Measurements from ENCODE around the gene FIGNL1.

DNA sequence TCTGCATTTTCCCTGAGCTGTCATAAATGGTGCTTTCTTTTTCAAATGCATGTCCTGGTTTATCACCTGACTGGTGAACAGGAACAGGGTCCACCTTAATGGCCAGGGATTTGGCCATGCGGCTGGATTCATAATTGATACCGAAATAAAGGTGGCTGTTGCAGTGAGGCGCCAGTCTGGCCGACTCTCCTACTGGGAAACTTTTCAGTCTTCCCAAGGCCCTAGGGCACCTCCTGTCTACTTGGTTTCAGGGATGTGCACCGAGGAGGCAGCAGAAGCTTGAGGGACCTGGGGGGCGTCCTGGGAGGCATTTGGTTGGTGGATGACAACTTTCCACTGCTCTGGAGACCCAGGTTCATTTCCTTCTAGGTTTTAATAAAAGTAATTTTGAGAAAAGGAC is 46.4 kb upstream of the FIGNL1 start:
- TF ChIP-seq, protein P1, sequence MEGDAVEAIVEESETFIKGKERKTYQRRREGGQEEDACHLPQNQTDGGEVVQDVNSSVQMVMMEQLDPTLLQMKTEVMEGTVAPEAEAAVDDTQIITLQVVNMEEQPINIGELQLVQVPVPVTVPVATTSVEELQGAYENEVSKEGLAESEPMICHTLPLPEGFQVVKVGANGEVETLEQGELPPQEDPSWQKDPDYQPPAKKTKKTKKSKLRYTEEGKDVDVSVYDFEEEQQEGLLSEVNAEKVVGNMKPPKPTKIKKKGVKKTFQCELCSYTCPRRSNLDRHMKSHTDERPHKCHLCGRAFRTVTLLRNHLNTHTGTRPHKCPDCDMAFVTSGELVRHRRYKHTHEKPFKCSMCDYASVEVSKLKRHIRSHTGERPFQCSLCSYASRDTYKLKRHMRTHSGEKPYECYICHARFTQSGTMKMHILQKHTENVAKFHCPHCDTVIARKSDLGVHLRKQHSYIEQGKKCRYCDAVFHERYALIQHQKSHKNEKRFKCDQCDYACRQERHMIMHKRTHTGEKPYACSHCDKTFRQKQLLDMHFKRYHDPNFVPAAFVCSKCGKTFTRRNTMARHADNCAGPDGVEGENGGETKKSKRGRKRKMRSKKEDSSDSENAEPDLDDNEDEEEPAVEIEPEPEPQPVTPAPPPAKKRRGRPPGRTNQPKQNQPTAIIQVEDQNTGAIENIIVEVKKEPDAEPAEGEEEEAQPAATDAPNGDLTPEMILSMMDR (IDR thresholded peaks at IDR 0.05) = no peak
- TF ChIP-seq, protein P2, sequence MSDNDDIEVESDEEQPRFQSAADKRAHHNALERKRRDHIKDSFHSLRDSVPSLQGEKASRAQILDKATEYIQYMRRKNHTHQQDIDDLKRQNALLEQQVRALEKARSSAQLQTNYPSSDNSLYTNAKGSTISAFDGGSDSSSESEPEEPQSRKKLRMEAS (CRISPR knock-in tag; IDR thresholded peaks at IDR 0.05) = no peak
- TF ChIP-seq TEAD4 (CRISPR knock-in tag; IDR thresholded peaks at IDR 0.05) = no peak
- TF ChIP-seq, protein P3, sequence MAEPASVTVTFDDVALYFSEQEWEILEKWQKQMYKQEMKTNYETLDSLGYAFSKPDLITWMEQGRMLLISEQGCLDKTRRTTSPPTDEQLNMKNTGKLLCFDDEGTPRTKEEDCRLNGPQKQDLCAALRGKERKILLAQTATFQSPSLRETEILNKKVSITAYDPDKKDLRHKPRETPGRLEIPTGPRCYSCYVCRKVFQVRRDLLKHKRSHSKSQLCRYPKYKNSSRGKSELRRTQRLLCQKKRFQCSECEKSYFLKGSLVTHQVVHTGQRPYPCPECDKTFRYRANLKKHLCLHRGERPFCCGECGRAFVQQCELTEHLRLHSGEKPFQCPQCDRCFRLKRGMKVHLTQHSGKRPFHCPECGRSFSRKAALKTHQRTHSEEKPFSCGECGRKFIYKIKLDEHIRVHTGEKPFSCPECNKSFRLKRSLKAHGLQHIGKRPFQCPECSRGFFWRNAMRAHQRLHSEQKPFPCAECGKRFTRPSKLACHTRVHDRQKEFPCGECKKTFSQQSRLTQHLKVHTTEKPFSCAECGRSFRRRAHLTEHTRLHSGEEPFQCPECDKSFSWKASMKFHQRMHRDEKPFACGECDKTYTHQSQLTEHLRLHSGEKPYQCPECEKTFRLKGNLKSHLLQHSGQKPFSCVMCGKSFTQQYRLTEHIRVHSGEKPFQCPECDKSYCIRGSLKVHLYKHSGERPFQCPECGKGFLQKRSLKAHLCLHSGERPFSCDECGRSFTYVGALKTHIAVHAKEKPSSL (CRISPR knock-in tag; conservative IDR thresholded peaks at IDR 0.05) = no peak
- no peak for TF ChIP-seq ZNF263 (CRISPR knock-in tag; IDR thresholded peaks at IDR 0.05; ENCODE audit: low read depth)
- no peak for TF ChIP-seq ESRRA (CRISPR knock-in tag; IDR thresholded peaks at IDR 0.05; ENCODE audit: borderline replicate concordance)
- TF ChIP-seq, protein P4, sequence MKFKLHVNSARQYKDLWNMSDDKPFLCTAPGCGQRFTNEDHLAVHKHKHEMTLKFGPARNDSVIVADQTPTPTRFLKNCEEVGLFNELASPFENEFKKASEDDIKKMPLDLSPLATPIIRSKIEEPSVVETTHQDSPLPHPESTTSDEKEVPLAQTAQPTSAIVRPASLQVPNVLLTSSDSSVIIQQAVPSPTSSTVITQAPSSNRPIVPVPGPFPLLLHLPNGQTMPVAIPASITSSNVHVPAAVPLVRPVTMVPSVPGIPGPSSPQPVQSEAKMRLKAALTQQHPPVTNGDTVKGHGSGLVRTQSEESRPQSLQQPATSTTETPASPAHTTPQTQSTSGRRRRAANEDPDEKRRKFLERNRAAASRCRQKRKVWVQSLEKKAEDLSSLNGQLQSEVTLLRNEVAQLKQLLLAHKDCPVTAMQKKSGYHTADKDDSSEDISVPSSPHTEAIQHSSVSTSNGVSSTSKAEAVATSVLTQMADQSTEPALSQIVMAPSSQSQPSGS (CRISPR knock-in tag; IDR thresholded peaks at IDR 0.05; ENCODE audit: borderline replicate concordance, low read depth) = no peak
- TF ChIP-seq, protein P5, sequence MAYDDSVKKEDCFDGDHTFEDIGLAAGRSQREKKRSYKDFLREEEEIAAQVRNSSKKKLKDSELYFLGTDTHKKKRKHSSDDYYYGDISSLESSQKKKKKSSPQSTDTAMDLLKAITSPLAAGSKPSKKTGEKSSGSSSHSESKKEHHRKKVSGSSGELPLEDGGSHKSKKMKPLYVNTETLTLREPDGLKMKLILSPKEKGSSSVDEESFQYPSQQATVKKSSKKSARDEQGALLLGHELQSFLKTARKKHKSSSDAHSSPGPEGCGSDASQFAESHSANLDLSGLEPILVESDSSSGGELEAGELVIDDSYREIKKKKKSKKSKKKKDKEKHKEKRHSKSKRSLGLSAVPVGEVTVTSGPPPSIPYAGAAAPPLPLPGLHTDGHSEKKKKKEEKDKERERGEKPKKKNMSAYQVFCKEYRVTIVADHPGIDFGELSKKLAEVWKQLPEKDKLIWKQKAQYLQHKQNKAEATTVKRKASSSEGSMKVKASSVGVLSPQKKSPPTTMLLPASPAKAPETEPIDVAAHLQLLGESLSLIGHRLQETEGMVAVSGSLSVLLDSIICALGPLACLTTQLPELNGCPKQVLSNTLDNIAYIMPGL (CRISPR knock-in tag; IDR thresholded peaks at IDR 0.05) = no peak
- TF ChIP-seq, protein P6, sequence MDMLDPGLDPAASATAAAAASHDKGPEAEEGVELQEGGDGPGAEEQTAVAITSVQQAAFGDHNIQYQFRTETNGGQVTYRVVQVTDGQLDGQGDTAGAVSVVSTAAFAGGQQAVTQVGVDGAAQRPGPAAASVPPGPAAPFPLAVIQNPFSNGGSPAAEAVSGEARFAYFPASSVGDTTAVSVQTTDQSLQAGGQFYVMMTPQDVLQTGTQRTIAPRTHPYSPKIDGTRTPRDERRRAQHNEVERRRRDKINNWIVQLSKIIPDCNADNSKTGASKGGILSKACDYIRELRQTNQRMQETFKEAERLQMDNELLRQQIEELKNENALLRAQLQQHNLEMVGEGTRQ (CRISPR knock-in tag; IDR thresholded peaks at IDR 0.05) = no peak
- no peak for TF ChIP-seq ELF4 (CRISPR knock-in tag; IDR thresholded peaks at IDR 0.05; ENCODE audit: low read depth)
- no peak for TF ChIP-seq CREB1 (CRISPR knock-in tag; IDR thresholded peaks at IDR 0.05)
- no peak for TF ChIP-seq SMAD3 (CRISPR knock-in tag; IDR thresholded peaks at IDR 0.05; ENCODE audit: borderline replicate concordance)
- TF ChIP-seq, protein P7, sequence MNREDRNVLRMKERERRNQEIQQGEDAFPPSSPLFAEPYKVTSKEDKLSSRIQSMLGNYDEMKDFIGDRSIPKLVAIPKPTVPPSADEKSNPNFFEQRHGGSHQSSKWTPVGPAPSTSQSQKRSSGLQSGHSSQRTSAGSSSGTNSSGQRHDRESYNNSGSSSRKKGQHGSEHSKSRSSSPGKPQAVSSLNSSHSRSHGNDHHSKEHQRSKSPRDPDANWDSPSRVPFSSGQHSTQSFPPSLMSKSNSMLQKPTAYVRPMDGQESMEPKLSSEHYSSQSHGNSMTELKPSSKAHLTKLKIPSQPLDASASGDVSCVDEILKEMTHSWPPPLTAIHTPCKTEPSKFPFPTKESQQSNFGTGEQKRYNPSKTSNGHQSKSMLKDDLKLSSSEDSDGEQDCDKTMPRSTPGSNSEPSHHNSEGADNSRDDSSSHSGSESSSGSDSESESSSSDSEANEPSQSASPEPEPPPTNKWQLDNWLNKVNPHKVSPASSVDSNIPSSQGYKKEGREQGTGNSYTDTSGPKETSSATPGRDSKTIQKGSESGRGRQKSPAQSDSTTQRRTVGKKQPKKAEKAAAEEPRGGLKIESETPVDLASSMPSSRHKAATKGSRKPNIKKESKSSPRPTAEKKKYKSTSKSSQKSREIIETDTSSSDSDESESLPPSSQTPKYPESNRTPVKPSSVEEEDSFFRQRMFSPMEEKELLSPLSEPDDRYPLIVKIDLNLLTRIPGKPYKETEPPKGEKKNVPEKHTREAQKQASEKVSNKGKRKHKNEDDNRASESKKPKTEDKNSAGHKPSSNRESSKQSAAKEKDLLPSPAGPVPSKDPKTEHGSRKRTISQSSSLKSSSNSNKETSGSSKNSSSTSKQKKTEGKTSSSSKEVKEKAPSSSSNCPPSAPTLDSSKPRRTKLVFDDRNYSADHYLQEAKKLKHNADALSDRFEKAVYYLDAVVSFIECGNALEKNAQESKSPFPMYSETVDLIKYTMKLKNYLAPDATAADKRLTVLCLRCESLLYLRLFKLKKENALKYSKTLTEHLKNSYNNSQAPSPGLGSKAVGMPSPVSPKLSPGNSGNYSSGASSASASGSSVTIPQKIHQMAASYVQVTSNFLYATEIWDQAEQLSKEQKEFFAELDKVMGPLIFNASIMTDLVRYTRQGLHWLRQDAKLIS (CRISPR knock-in tag; IDR thresholded peaks at IDR 0.05; ENCODE audit: borderline replicate concordance) = no peak
- TF ChIP-seq IRF2 (CRISPR knock-in tag; IDR thresholded peaks at IDR 0.05; ENCODE audit: borderline replicate concordance, low read depth) = no peak

Measured in WTC11 (cell line).